Urinary bladder (tissue), 4 donors: Measurements from ENCODE around the gene HHIPL1. TPM values are rescaled to one million over a fixed set of nuclear protein-coding genes. Genes with fewer than 3 reads are reported as not detected.

Experiments
- DNase-seq: peaks from one replicate; pipeline ENCODE4 v3.0.0-alpha.2; 2015; ENCODE audit errors: extremely low spot score
- H3K27ac ChIP-seq: one replicate; pipeline ENCODE4 v1.5.1; 2013; ENCODE audit warnings: low read depth, mild to moderate bottlenecking, moderate library complexity
- H3K36me3 ChIP-seq: one replicate; pipeline ENCODE4 v1.6.1; 2013; ENCODE audit warnings: mild to moderate bottlenecking, moderate library complexity; ENCODE audit not compliant: insufficient read depth
- H3K4me1 ChIP-seq: one replicate; pipeline ENCODE4 v1.6.1; 2013; ENCODE audit warnings: mild to moderate bottlenecking, moderate library complexity; ENCODE audit not compliant: insufficient read depth
- H3K4me3 ChIP-seq: one replicate; pipeline ENCODE4 v1.5.1; 2013; ENCODE audit warnings: low read depth, low read length
- WGBS: extraction: QIAGEN DNeasy Blood & Tissue Kit; methylation state at CpG from one replicate; pipeline ENCODE4 v1.1.7; 2013; 5-methylcytosine and 5-hydroxymethylcytosine counted together
- polyA plus RNA-seq: library from polyadenylated mRNA; stranded (reverse); fragments of 200-250 nt; gene quantifications from one replicate; pipeline ENCODE4 v1.2.3, GENCODE V29; 2013
- total RNA-seq: library from RNA; depleted of rRNA; stranded (reverse); fragments of >200 nt; gene quantifications from one replicate; pipeline ENCODE4 v1.2.3, GENCODE V29; 2014
- donor health status: healthy with polysubstance abuse.
- donor health status: healthy.

The HHIPL1 gene
- total and polyA plus RNA-seq, 2 donors: 2.1 to 3.8 TPM

DNA sequence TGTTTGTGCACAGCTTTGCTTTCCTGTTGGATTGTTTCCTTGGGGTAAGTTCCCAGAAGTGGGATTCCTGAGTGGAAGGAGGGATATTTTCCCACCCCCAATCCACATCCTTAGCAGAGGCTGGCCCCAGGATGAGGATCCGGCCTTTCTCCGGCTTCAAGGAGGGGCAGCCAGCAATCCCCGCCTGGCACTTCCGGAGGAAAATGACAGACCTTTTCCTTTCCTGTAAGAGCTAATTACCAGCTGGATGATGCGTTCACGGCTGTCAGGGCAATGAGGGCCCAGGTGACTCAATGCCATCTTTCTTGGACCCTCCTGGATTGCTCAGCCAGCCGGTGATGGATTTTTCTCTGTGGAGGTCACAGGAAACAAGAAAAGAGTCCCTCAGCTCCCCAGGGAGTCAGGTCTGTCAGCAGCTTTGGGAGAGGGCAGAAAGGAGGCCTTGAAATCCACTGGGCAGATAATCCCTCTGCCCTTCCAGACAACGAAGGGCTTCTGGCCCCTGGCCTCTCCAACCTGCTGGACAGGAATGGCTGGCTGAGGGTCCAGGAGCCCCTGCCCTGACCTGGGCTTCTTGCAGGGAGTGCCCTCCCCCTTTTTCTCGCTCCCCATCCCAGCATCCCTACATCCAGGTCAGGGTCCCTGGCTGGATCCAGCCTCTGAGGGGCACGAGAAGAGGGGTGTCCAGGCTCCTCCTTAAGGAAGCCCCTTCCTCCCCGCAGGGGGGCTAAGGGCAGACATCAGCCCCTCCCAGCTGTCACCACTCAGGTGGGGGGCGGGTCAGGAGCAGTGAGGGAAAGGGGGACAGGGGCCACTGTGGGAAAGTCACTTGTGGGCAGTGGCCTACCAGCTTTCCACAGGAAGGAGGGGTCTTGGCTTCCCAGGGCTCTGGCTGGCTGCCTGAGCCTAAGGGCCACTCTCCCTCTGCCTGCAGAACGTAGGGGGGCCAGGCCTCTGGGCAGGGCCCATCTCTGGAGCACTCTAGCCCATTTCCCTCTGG, 24.8 kb upstream of the HHIPL1 start:
- H3K27ac ChIP-seq: no peak overlapping the region
- WGBS: 71% methylated on average over 13 of the region's 13 CpGs
- DNase-seq: no peak

GRCh38 chr14:99621948-99622347, 23.0 kb upstream of the HHIPL1 start:
- 88% methylated on average over 6 of the region's 6 CpGs for WGBS
- Histone ChIP-seq H3K4me1 (no peaks in the 10 kb centered on the region), H3K27ac (no peak overlapping the region), H3K4me3 (no peak overlapping the region), H3K36me3 (no peaks in the 10 kb centered on the region)
- DNase-seq: no peak

More for the DNA sequence above, 24.8 kb upstream of the HHIPL1 start:
- H3K36me3 ChIP-seq: no peaks in the 10 kb centered on the region
- H3K4me3 ChIP-seq: no peak overlapping the region
- no peaks in the 10 kb centered on the region for H3K4me1 ChIP-seq

DNA sequence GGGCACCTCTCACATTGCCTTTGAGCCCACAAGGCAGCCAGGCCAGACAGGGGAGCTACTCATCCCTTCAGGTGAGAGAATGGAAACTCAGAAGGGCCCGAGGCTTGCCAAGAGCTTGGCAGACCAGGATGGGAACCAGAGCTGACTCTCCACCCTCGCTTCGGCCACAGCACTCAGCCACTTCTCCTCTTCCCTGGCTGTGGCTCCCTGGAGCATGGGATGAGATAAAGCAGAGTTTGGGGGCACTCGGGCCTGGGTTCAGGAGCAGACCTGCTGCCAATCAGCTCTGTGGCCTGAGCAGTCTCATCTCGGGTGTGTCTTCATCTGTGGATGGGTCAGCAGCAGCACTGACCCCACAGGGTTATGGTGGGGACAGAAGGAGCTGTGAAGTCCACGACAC, 20.9 kb upstream of the HHIPL1 start:
- Histone ChIP-seq H3K4me3 (no peak overlapping the region), H3K27ac (no peak overlapping the region), H3K36me3 (no peaks in the 10 kb centered on the region), H3K4me1 (no peaks in the 10 kb centered on the region)
- no peak for DNase-seq
- WGBS: 78% methylated on average over 6 of the region's 6 CpGs

DNA sequence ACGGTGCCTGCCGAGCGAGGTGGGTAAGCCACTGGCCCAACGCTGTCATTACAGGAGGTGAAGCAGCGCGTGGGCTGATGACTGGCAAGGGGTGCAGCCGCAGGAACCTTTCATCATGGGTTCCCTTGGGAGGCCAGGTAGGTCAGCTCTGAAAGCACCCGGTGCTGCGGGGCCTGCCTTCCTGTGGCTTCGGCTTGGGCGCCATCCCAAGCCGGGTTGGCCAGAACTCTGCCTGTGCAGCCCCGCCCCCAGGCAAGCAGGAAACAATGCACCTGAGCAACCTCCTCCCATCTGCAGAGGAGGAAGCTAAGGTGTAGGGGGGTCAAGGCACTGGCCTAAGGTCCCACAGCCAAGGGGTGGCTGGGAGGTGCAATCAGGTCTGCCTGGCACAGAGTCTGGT, 20.0 kb upstream of the HHIPL1 start:
- WGBS: 86% methylated on average over 13 of the region's 13 CpGs

GRCh38 chr14:99625476-99625875, 19.5 kb upstream of the HHIPL1 start:
- Histone ChIP-seq H3K36me3 (no peaks in the 10 kb centered on the region), H3K27ac (no peak overlapping the region), H3K4me1 (no peaks in the 10 kb centered on the region), H3K4me3 (no peak overlapping the region)
- WGBS: 85% methylated on average over 3 of the region's 3 CpGs
- no peak for DNase-seq

More for the DNA sequence above, 20.0 kb upstream of the HHIPL1 start:
- no peak for DNase-seq
- no peaks in the 10 kb centered on the region for H3K4me1 ChIP-seq
- H3K4me3 ChIP-seq: no peak overlapping the region
- no peaks in the 10 kb centered on the region for H3K36me3 ChIP-seq
- H3K27ac ChIP-seq: no peak overlapping the region

GRCh38 chr14:99626041-99626648, 18.8 kb upstream of the HHIPL1 start:
- no peak for DNase-seq
- Histone ChIP-seq H3K4me3 (no peak overlapping the region), H3K27ac (no peak overlapping the region), H3K4me1 (no peaks in the 10 kb centered on the region), H3K36me3 (no peaks in the 10 kb centered on the region)
- 77% methylated on average over 11 of the region's 11 CpGs for WGBS

- H3K36me3 ChIP-seq: no peaks in the 10 kb centered on the region
- no peak for DNase-seq
- H3K27ac ChIP-seq: no peak overlapping the region
- H3K4me1 ChIP-seq: no peaks in the 10 kb centered on the region
- H3K4me3 ChIP-seq: no peak overlapping the region
- 94% methylated on average over 2 of the region's 2 CpGs for WGBS
These were observed 17.8 kb upstream of the HHIPL1 start for GRCh38 chr14:99627100-99627499.

DNA sequence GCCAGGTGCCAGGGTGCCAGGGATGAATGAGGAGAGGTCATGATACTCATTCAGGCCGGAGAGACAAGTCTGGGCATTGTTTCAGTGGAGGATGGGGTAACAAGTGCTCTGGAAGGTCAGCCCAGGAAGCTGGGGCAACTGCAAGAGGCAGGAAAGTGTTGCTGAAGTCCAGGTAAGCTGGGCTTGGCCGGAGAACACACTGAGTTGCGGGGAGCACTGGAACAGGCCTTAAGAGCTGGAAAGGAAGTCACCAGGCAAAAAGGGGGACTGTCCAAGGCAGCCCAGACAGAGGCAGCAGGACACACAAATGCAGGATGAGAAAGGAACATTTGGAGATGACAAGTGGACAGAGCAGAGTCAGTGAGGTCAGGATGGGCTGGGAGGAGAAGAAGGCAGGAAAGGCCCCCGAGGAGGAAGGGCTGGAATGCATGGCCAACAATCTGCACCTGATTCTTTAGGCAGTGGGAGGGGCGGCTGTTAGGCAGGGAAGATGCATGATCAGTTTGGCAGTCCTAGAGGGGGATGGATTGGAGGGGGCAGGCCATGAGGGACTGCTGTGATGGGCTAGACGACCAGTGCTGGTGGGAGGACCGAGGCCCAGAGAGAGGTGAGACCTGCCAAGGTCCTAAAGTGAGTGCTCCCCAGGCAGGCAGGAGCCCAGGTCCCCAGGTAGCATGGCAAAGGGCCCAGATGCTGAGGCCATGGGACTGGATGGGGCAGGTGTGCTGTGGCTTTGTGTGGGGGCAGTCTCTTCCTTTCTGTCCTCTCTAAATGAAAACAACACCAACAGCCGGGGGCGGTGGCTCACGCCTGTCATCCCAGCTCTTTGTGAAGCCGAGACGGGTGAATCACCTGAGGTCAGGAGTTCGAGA, 17.2 kb upstream of the HHIPL1 start:
- no peak overlapping the region for H3K27ac ChIP-seq
- 87% methylated on average over 13 of the region's 13 CpGs for WGBS
- no peaks in the 10 kb centered on the region for H3K36me3 ChIP-seq
- no peak overlapping the region for H3K4me3 ChIP-seq
- DNase-seq: no peak
- H3K4me1 ChIP-seq: no peaks in the 10 kb centered on the region

GRCh38 chr14:99628887-99629618, 15.9 kb upstream of the HHIPL1 start:
- DNase-seq: no peak
- 25% methylated on average over 20 of the region's 20 CpGs for WGBS
- no peaks in the 10 kb centered on the region for H3K4me1 ChIP-seq
- H3K36me3 ChIP-seq: no peaks in the 10 kb centered on the region
- H3K27ac ChIP-seq: no peak overlapping the region
- H3K4me3 ChIP-seq: no peak overlapping the region

- no peak overlapping the region for H3K27ac ChIP-seq
- H3K4me1 ChIP-seq: no peaks in the 10 kb centered on the region
- H3K4me3 ChIP-seq: no peak overlapping the region
- no peak for DNase-seq
- H3K36me3 ChIP-seq: no peaks in the 10 kb centered on the region
- 67% methylated on average over 8 of the region's 8 CpGs for WGBS
These were observed 14.7 kb upstream of the HHIPL1 start for GRCh38 chr14:99630202-99630601.

- no peaks in the 10 kb centered on the region for H3K4me1 ChIP-seq
- WGBS: 90% methylated on average over 9 of the region's 9 CpGs
- H3K4me3 ChIP-seq: no peak overlapping the region
- DNase-seq: no peak
- no peak overlapping the region for H3K27ac ChIP-seq
- H3K36me3 ChIP-seq: no peaks in the 10 kb centered on the region
These were observed 12.4 kb upstream of the HHIPL1 start for GRCh38 chr14:99632410-99633035.

DNA sequence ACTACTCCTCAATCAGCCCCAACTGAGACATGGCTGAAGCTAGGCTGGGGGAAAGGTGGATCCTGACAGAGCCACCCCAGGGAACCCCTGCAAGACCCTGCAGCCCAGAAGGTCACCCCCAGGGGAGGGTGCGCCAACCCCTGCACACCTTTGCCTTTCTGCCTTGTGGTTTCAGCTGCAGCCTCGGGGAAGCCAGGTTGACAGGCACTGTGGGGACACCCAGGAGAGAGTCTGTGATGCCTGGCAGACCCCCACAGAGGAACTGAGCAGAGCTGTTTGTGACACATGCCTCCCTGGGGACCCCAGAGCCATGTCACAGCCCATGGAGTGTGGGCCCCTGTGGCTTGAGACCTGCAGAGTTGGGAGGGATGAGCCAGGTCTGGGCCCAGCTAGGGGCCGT, 11.8 kb upstream of the HHIPL1 start:
- H3K36me3 ChIP-seq: no peaks in the 10 kb centered on the region
- H3K4me1 ChIP-seq: no peaks in the 10 kb centered on the region
- no peak for DNase-seq
- WGBS: 95% methylated on average over 3 of the region's 3 CpGs
- no peak overlapping the region for H3K27ac ChIP-seq
- no peak overlapping the region for H3K4me3 ChIP-seq
